HepG2 (cell line): Measurements from ENCODE around the gene SLC35D2. TPM values are rescaled to one million over a fixed set of nuclear protein-coding genes. Genes with fewer than 3 reads are reported as not detected.

Experiments used
- CEBPB ChIP-seq: IDR thresholded peaks from 2 replicates; pipeline ENCODE4 v1.6.1; 2011; ENCODE audit warnings: low read depth, low read length, improper control_type of control experiment, borderline replicate concordance
- GABPA ChIP-seq, 2 experiments: IDR thresholded peaks; 2 replicates each; pipeline ENCODE4 v1.6.1; 2011 to 2016; ENCODE audit warnings: low read depth in 2 of 2, low read length in 1 of 2, missing biosample characterization in 1 of 2, missing genetic modification characterization in 1 of 2
- GPN1 ChIP-seq: sonication (generic); formaldehyde crosslinking; IDR thresholded peaks from 2 replicates; pipeline ENCODE4 v1.5.1; 2020; ENCODE audit warnings: missing genetic modification reagents, borderline replicate concordance
- GTF3A ChIP-seq: sonication (generic); formaldehyde crosslinking; conservative IDR thresholded peaks from 2 replicates; pipeline ENCODE4 v1.4.0; 2020; ENCODE audit warnings: mild to moderate bottlenecking, missing genetic modification reagents
- KLF6 ChIP-seq: IDR thresholded peaks from 2 replicates; pipeline ENCODE4 v1.8.0; 2016; ENCODE audit warnings: missing biosample characterization, missing genetic modification reagents
- KMT2A ChIP-seq: sonication (generic); formaldehyde crosslinking; IDR thresholded peaks from 2 replicates; pipeline ENCODE4 v1.4.0; 2020; ENCODE audit warnings: missing genetic modification reagents
- MAFF ChIP-seq: IDR thresholded peaks from 2 replicates; pipeline ENCODE4 v1.6.1; 2011; ENCODE audit warnings: low read depth, low read length, improper control_type of control experiment
- MAFK ChIP-seq, 2 experiments: IDR thresholded peaks in 1 of 2; conservative IDR thresholded peaks in 1 of 2; 2 replicates each; pipeline ENCODE4 v1.6.1; 2011; ENCODE audit warnings: improper control_type of control experiment in 2 of 2, low read length in 2 of 2
- MBNL3 ChIP-seq: fragments of 250-450 bp; sonication (Bioruptor Pico); conservative IDR thresholded peaks from 2 replicates; pipeline ENCODE4 v1.8.0; 2022; ENCODE audit warnings: mild to moderate bottlenecking, inconsistent platforms
- MYC ChIP-seq: sonication (generic); formaldehyde crosslinking; IDR thresholded peaks from 2 replicates; pipeline ENCODE4 v1.9.0; 2021; ENCODE audit warnings: missing genetic modification reagents, borderline replicate concordance
- POLR2AphosphoS2 ChIP-seq: IDR thresholded peaks from 2 replicates; pipeline ENCODE4 v1.6.1; 2011; ENCODE audit warnings: low read depth, low read length, improper control_type of control experiment
- RAD51 ChIP-seq: fragments of 450-650 bp; IDR thresholded peaks from 2 replicates; pipeline ENCODE4 v1.6.1; 2016; ENCODE audit warnings: borderline replicate concordance
- SATB2 ChIP-seq: sonication (generic); formaldehyde crosslinking; IDR thresholded peaks from 2 replicates; pipeline ENCODE4 v1.5.0; 2020; ENCODE audit warnings: missing genetic modification reagents
- SMC3 ChIP-seq: IDR thresholded peaks from 2 replicates; pipeline ENCODE4 v1.6.1; 2011; ENCODE audit warnings: low read length, improper control_type of control experiment
- SNAPC2 ChIP-seq: sonication (generic); formaldehyde crosslinking; IDR thresholded peaks from 2 replicates; pipeline ENCODE4 v1.8.1; 2022; ENCODE audit warnings: mild to moderate bottlenecking, missing genetic modification reagents
- ZC3H4 ChIP-seq: sonication (generic); formaldehyde crosslinking; IDR thresholded peaks from 2 replicates; pipeline ENCODE4 v1.4.0; 2020; ENCODE audit warnings: missing genetic modification reagents, borderline replicate concordance
- ZNF12 ChIP-seq: sonication (generic); formaldehyde crosslinking; IDR thresholded peaks from 2 replicates; pipeline ENCODE4 v1.5.0; 2020; ENCODE audit warnings: missing genetic modification reagents
- ZNF160 ChIP-seq: sonication (generic); formaldehyde crosslinking; IDR thresholded peaks from 2 replicates; pipeline ENCODE4 v1.8.0; 2022; ENCODE audit warnings: mild to moderate bottlenecking, inconsistent platforms, missing genetic modification reagents
- ZNF225 ChIP-seq: sonication (generic); formaldehyde crosslinking; IDR thresholded peaks from 2 replicates; pipeline ENCODE4 v1.4.0; 2020; ENCODE audit warnings: mild to moderate bottlenecking, missing genetic modification reagents
- ZNF441 ChIP-seq: sonication (generic); formaldehyde crosslinking; IDR thresholded peaks from 2 replicates; pipeline ENCODE4 v1.7.0; 2021; ENCODE audit warnings: missing genetic modification reagents, borderline replicate concordance
- ZNF484 ChIP-seq: sonication (generic); formaldehyde crosslinking; IDR thresholded peaks from 2 replicates; pipeline ENCODE4 v1.5.1; 2020; ENCODE audit warnings: mild to moderate bottlenecking, low read depth, missing genetic modification reagents, borderline replicate concordance
- ZNF546 ChIP-seq: sonication (generic); formaldehyde crosslinking; conservative IDR thresholded peaks from 2 replicates; pipeline ENCODE4 v1.8.1; 2023; ENCODE audit warnings: mild to moderate bottlenecking, missing genetic modification reagents
- ZNF615 ChIP-seq: sonication (generic); formaldehyde crosslinking; IDR thresholded peaks from 2 replicates; pipeline ENCODE4 v1.5.0; 2020; ENCODE audit warnings: mild to moderate bottlenecking, missing genetic modification reagents, borderline replicate concordance
- ZNF788 ChIP-seq: sonication (generic); formaldehyde crosslinking; IDR thresholded peaks from 2 replicates; pipeline ENCODE4 v1.5.0; 2020; ENCODE audit warnings: mild to moderate bottlenecking, missing genetic modification reagents, borderline replicate concordance
- ZNF816 ChIP-seq: sonication (generic); formaldehyde crosslinking; IDR thresholded peaks from 2 replicates; pipeline ENCODE4 v1.8.0; 2022; ENCODE audit warnings: missing genetic modification reagents, mild to moderate bottlenecking, borderline replicate concordance
- ZNF878 ChIP-seq: sonication (generic); formaldehyde crosslinking; IDR thresholded peaks from 2 replicates; pipeline ENCODE4 v1.8.1; 2023; ENCODE audit warnings: mild to moderate bottlenecking, missing genetic modification reagents, moderate library complexity
- ZSCAN30 ChIP-seq: sonication (generic); formaldehyde crosslinking; IDR thresholded peaks from 2 replicates; pipeline ENCODE4 v1.5.0; 2020; ENCODE audit warnings: mild to moderate bottlenecking, missing genetic modification reagents
- polyA plus RNA-seq, 8 experiments: library from polyadenylated mRNA; depleted of rRNA in 3 of 8; stranded (reverse) in 7 of 8; unstranded in 1 of 8; fragments of >200 nt; fragmentation: Illumina TruSeq in 4 of 8; extraction: Trizol in 4 of 8; gene quantifications; 2 replicates each; pipeline versions ENCODE4 v1.2.1 to v1.2.3, GENCODE V29; 2011 to 2016; ENCODE audit warnings: low read depth in 4 of 8, missing spikeins in 1 of 8, mixed read lengths in 1 of 8; ENCODE audit not compliant: insufficient read depth in 1 of 8
- total RNA-seq, 5 experiments: library from RNA; depleted of rRNA; stranded (reverse); fragments of >200 nt; fragmentation: Illumina TruSeq; extraction: Trizol; gene quantifications; 2 replicates each; pipeline ENCODE4 v1.2.3, GENCODE V29; 2016; ENCODE audit warnings: low read depth in 1 of 5
- TF ChIP-seq, protein P1 (sequence below): sonication (generic); formaldehyde crosslinking; IDR thresholded peaks from 2 replicates; pipeline ENCODE4 v1.4.0; 2020; ENCODE audit warnings: low read depth, mild to moderate bottlenecking, missing genetic modification reagents
- TF ChIP-seq, protein P2 (sequence below): sonication (generic); formaldehyde crosslinking; IDR thresholded peaks from 2 replicates; pipeline ENCODE4 v1.5.1; 2020; ENCODE audit warnings: mild to moderate bottlenecking, missing genetic modification reagents, borderline replicate concordance
- TF ChIP-seq, protein P3 (sequence below): sonication (generic); formaldehyde crosslinking; IDR thresholded peaks from 2 replicates; pipeline ENCODE4 v1.4.0; 2020; ENCODE audit warnings: mild to moderate bottlenecking, missing genetic modification reagents

Gene SLC35D2
- total and polyA plus RNA-seq, 2 of the 13 experiments (the other 11 are each of a cell fraction or from before 2014, with no cell fraction given) = 96.2 to 103 TPM

DNA sequence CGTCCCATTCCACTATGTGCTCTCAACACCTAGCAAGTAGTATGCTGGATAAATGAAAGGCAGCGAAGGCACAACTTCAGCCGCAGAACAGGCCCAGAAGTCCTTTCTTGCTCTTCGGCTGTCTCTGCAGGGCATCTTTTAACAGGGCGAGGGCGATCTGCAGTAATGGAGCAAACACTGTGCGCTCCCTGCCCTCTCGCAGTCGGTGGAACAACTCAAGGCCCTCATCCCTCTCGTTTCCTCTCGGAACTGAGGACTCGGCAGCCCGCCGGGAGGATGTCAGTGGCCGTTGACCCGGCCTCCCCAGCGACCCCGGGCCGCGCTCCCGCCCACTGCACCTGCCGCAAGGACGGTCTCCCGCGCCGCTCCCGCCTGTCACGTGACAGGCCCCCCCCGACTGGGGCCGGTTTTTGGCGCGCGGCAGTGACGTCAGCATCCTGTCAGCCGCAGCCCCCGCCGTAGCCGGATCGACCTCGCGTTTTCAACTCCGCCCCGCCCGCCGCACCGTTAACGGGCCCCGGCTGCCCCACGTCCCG, 33.6 kb upstream of the SLC35D2 start (continued):
- TF ChIP-seq GPN1 (CRISPR knock-in tag) (no peak), ZNF160 (no peak), ZNF816 (peak; percentile 58; the same call in 1 of the 2 replicates), KLF6 (CRISPR knock-in tag) (peak; percentile 57; the same call in 1 of the 2 replicates), ZNF441 (CRISPR knock-in tag) (peak; percentile 85; the same call in 1 of the 2 replicates), ZSCAN30 (CRISPR knock-in tag) (no peak), ZC3H4 (CRISPR knock-in tag) (no peak), ZNF225 (CRISPR knock-in tag) (0 out of 2 replicates have a peak, but pooled peaks have one; percentile 77), ZNF788 (CRISPR knock-in tag) (peak; percentile 93; the same call in 1 of the 2 replicates), KMT2A (peak; percentile 93), SNAPC2 (CRISPR knock-in tag) (no peak), SATB2 (CRISPR knock-in tag) (no peak; the same call in 1 of the 2 replicates), ZNF546 (no peak), MBNL3 (no peak), ZNF615 (no peak), GTF3A (peak; percentile 40; the same call in 1 of the 2 replicates), MYC (CRISPR knock-in tag) (peak; percentile 91), ZNF484 (CRISPR knock-in tag) (no peak), GABPA (IDR thresholded peaks at IDR 0.05; ENCODE audit: low read depth, low read length) (peak; percentile 45), GABPA (CRISPR knock-in tag; IDR thresholded peaks at IDR 0.05; ENCODE audit: low read depth) (0 out of 2 replicates have a peak, but pooled peaks have one; percentile 60), ZNF878 (CRISPR knock-in tag) (peak; percentile 46; the same call in 1 of the 2 replicates), RAD51 (peak; percentile 97), POLR2AphosphoS2 (no peak), MAFF (no peak), ZNF12 (CRISPR knock-in tag) (peak; percentile 39; the same call in 1 of the 2 replicates), CEBPB (no peak), SMC3 (no peak), MAFK (conservative IDR thresholded peaks at IDR 0.05 in 1 of 2, IDR thresholded peaks at IDR 0.05 in 1 of 2; ENCODE audit: low read length in 2 of 2) (no peak)
- TF ChIP-seq, protein P1, sequence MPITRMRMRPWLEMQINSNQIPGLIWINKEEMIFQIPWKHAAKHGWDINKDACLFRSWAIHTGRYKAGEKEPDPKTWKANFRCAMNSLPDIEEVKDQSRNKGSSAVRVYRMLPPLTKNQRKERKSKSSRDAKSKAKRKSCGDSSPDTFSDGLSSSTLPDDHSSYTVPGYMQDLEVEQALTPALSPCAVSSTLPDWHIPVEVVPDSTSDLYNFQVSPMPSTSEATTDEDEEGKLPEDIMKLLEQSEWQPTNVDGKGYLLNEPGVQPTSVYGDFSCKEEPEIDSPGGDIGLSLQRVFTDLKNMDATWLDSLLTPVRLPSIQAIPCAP (CRISPR knock-in tag) = no peak
- TF ChIP-seq, protein P2, sequence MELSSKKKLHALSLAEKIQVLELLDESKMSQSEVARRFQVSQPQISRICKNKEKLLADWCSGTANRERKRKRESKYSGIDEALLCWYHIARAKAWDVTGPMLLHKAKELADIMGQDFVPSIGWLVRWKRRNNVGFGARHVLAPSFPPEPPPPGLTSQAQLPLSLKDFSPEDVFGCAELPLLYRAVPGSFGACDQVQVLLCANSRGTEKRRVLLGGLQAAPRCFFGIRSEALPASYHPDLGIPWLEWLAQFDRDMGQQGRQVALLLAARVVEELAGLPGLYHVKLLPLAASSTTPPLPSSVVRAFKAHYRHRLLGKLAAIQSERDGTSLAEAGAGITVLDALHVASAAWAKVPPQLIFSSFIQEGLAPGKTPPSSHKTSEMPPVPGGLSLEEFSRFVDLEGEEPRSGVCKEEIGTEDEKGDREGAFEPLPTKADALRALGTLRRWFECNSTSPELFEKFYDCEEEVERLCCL (CRISPR knock-in tag) = peak; percentile 68; the same call in 1 of the 2 replicates
- TF ChIP-seq, protein P3, sequence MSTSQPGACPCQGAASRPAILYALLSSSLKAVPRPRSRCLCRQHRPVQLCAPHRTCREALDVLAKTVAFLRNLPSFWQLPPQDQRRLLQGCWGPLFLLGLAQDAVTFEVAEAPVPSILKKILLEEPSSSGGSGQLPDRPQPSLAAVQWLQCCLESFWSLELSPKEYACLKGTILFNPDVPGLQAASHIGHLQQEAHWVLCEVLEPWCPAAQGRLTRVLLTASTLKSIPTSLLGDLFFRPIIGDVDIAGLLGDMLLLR (CRISPR knock-in tag) = peak; percentile 74
